ENCODE measurements around the gene SBF1. TPM values are rescaled to one million over a fixed set of nuclear protein-coding genes. Genes with fewer than 3 reads are reported as not detected.

Gene SBF1
- polyA plus RNA-seq, 1 of the 3 experiments (the other 2 are of a cell fraction) = 29.1 TPM

GRCh38 chr22:50440544-50441249 lies 34.1 kb downstream of the SBF1 start:
- no peak overlapping the region for H2AFZ ChIP-seq (ENCODE audit: low read depth)
- ChIA-PET POLR2A (no interaction called here), CTCF (interaction anchor here (1.1 to 1.2 kb wide), 2 partner anchors 18 to 41 kb away, joined by 3 read pairs; no protein-coding TSS in a partner anchor)
- no peaks in the 10 kb centered on the region for H3K27me3 ChIP-seq (ENCODE audit: insufficient read depth)
- no peaks in the 10 kb centered on the region for H3K9me3 ChIP-seq
- peaks cover 6% of the 10 kb centered on the region; the same call in 1 of the 2 replicates for H4K20me1 ChIP-seq (ENCODE audit: insufficient read depth)
- no peak overlapping the region for H3K4me3 ChIP-seq (ENCODE audit: low read depth in 2 of 2, low read length in 1 of 2)
- no peaks in the 10 kb centered on the region for H3K9me2 ChIP-seq
- no peak overlapping the region for H3K9ac ChIP-seq
- no peak overlapping the region for H3K27ac ChIP-seq (ENCODE audit: low read depth in 2 of 2, low read length in 1 of 2)
- H3K79me2 ChIP-seq (ENCODE audit: insufficient read depth) = no peaks in the 10 kb centered on the region
- no peak overlapping the region for H3K4me2 ChIP-seq
- no peak for DNase-seq
- H3F3A ChIP-seq (replicated peaks; ENCODE audit: insufficient read depth) = peaks cover 9% of the 10 kb centered on the region
- TF ChIP-seq FOSL2 (IDR thresholded peaks at IDR 0.05; ENCODE audit: borderline replicate concordance, low read depth) = no peak
- WGBS (ENCODE audit: low lambda C conversion rate) = 96% methylated on average over 8 of the region's 26 CpGs
- H3K36me3 ChIP-seq (replicated peaks in 1 of 2; ENCODE audit: control insufficient read depth in 1 of 2, insufficient read depth in 2 of 2, low read length in 1 of 2) = peaks cover 0 to 67% of the 10 kb centered on the region in 2 experiments
- H3K4me1 ChIP-seq (ENCODE audit: control insufficient read depth in 1 of 2, insufficient read depth in 2 of 2, low read depth in 1 of 2, low read length in 1 of 2) = peaks cover 5 to 9% of the 10 kb centered on the region in 2 experiments; a peak in 1 of 4 replicates

- H3K27ac ChIP-seq (ENCODE audit: low read depth in 2 of 2, low read length in 1 of 2) = no peak overlapping the region
- no peak for DNase-seq
- ChIA-PET CTCF (interaction anchor here (1.2 to 1.5 kb wide), 2 partner anchors 19 to 188 kb away, joined by 3 read pairs; no protein-coding TSS in a partner anchor), POLR2A (no interaction called here)
- peaks cover 5 to 9% of the 10 kb centered on the region in 2 experiments; a peak in 1 of 4 replicates for H3K4me1 ChIP-seq (ENCODE audit: control insufficient read depth in 1 of 2, insufficient read depth in 2 of 2, low read depth in 1 of 2, low read length in 1 of 2)
- no peaks in the 10 kb centered on the region for H3K9me2 ChIP-seq
- peaks cover 8% of the 10 kb centered on the region for H3F3A ChIP-seq (replicated peaks; ENCODE audit: insufficient read depth)
- H3K79me2 ChIP-seq (ENCODE audit: insufficient read depth) = no peaks in the 10 kb centered on the region
- peaks cover 0 to 73% of the 10 kb centered on the region in 2 experiments for H3K36me3 ChIP-seq (replicated peaks in 1 of 2; ENCODE audit: control insufficient read depth in 1 of 2, insufficient read depth in 2 of 2, low read length in 1 of 2)
- peaks cover 3% of the 10 kb centered on the region; the same call in 1 of the 2 replicates for H4K20me1 ChIP-seq (ENCODE audit: insufficient read depth)
- no peak overlapping the region for H2AFZ ChIP-seq (ENCODE audit: low read depth)
- WGBS (ENCODE audit: low lambda C conversion rate) = 88% methylated on average over 4 of the region's 10 CpGs
- H3K27me3 ChIP-seq (ENCODE audit: insufficient read depth) = no peaks in the 10 kb centered on the region
- TF ChIP-seq MEF2A (IDR thresholded peaks at IDR 0.05; ENCODE audit: borderline replicate concordance, low read depth) = no peak
- TF ChIP-seq REST (IDR thresholded peaks at IDR 0.05; ENCODE audit: low read depth, low read length) = no peak
- no peak for TF ChIP-seq NRF1 (IDR thresholded peaks at IDR 0.05; ENCODE audit: low read depth, low read length)
- TF ChIP-seq NFIC (IDR thresholded peaks at IDR 0.05; ENCODE audit: borderline replicate concordance) = no peak
- TF ChIP-seq CHD2 (IDR thresholded peaks at IDR 0.05; ENCODE audit: low read length, partially characterized antibody) = no peak
- no peak for TF ChIP-seq SMC3 (IDR thresholded peaks at IDR 0.05; ENCODE audit: low read depth, low read length)
- TF ChIP-seq FOXM1 (IDR thresholded peaks at IDR 0.05; ENCODE audit: low read depth) = no peak
- TF ChIP-seq GATA2 (CRISPR knock-in tag; IDR thresholded peaks at IDR 0.05) = no peak
- no peak for TF ChIP-seq EP300 (IDR thresholded peaks at IDR 0.05; ENCODE audit: borderline replicate concordance in 1 of 2, low read depth in 1 of 2, low read length in 1 of 2)
- no peak for TF ChIP-seq TAF1 (IDR thresholded peaks at IDR 0.05; ENCODE audit: borderline replicate concordance, low read depth, low read length)
- no peak for TF ChIP-seq FOSL2 (IDR thresholded peaks at IDR 0.05; ENCODE audit: borderline replicate concordance, low read depth)
- no peak for TF ChIP-seq RAD21 (IDR thresholded peaks at IDR 0.05; ENCODE audit: low read length)
- TF ChIP-seq CTCF (IDR thresholded peaks at IDR 0.05) = no peak
- TF ChIP-seq SIN3A (IDR thresholded peaks at IDR 0.05; ENCODE audit: borderline replicate concordance, low read depth, low read length) = no peak
- H3K9ac ChIP-seq = no peak overlapping the region
- H3K4me3 ChIP-seq (ENCODE audit: low read depth in 2 of 2, low read length in 1 of 2) = no peak overlapping the region
- H3K4me2 ChIP-seq = no peak overlapping the region
- H3K9me3 ChIP-seq = no peaks in the 10 kb centered on the region
Observed at GRCh38 chr22:50439871-50440331, 34.9 kb downstream of the SBF1 start.

All from SK-N-SH (cell line).